ENCODE results near the gene VPS13D.

Gene VPS13D

DNA sequence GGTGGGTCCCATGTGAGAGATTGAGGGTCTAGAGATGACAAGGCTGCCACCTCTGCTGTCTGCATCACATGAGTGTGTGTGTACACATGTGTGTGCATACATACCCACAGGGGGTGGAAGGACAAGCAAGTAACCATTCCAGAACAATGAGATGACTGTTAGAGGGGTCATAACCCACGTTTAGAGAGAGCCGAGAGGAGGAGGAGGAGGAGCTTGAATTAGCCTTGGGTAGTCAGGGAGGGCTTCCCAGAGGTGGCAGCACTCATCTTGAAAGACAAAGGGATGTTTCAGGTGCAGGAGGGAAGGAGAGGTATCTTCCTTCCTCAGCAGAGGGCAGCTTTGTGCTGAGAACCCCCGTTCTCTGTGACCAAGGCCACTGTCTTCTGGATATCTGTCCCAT lies 41.7 kb upstream of the VPS13D start:
- Mint-ChIP-seq H3K4me3 (no peak overlapping the region), H3K36me3 (ENCODE audit: insufficient read depth) (peaks cover 33% of the 10 kb centered on the region), H3K27ac (ENCODE audit: low read depth) (peak overlapping the region; percentile 89), H3K9me3 (no peaks in the 10 kb centered on the region), H3K4me1 (peaks cover 78% of the 10 kb centered on the region), H3K27me3 (no peaks in the 10 kb centered on the region)
- DNase-seq (ENCODE audit: low spot score in 2 of 2) (no peak), ATAC-seq (replicated peaks; ENCODE audit: extremely low read depth, poor library complexity, severe bottlenecking) (no peak)

DNA sequence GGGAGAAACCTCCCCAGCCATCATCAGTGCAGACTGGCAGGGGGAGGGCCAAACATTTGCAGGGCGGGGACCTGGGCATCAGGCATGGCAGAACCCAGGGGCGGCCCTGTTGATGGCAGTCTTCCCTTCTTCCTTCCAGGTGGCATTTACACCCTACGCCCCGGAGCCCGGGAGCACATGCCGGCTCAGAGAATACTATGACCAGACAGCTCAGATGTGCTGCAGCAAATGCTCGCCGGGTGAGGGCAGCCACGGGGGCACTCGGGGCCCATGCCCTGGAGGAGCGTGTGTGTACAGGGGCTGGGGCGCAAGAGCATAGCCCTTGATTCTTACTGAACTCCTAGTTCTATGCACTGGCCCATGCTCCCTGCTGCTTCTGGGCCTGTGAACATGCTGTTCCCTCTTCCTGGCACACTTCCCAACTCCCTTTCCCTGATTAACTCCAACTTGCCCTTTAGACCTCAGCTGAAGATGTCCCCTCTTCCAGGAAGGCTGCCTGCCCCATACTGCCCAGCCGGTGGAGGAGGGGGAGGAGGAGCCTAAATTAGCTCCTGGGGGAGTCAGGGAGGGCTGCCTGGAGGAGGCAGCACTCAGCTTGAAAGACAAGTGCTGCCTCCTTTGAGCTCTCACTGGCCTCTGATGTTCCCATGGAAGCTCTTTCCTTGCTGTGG lies 41.0 kb upstream of the VPS13D start:
- Mint-ChIP-seq H3K4me1 (peaks cover 74% of the 10 kb centered on the region), H3K27me3 (no peaks in the 10 kb centered on the region), H3K4me3 (no peak overlapping the region), H3K36me3 (ENCODE audit: insufficient read depth) (peaks cover 34% of the 10 kb centered on the region), H3K27ac (ENCODE audit: low read depth) (peak overlapping the region; percentile 89), H3K9me3 (no peaks in the 10 kb centered on the region)
- DNase-seq (ENCODE audit: low spot score in 2 of 2) = no peak
- ATAC-seq (replicated peaks; ENCODE audit: extremely low read depth, poor library complexity, severe bottlenecking) = no peak

DNA sequence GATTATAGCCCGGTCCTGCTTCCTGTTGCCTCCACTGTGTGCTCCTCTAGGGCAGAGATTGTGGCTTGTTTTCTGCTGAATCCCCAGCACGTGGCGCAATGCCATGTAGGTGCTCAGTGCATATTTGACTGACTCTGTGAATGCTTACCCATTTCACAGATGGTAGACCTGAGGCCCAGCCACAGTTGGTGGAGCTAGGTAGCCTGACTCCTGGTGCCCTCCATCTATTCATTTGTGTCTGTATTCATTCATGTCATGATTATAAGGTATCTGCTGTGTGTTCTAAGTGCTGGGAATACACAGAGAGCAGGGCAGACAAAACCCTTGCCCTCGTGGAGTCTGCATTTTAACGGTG lies 40.5 kb upstream of the VPS13D start:
- no peak for DNase-seq (ENCODE audit: low spot score in 2 of 2)
- Mint-ChIP-seq H3K27ac (ENCODE audit: low read depth) (peak overlapping the region; percentile 78), H3K4me1 (peaks cover 74% of the 10 kb centered on the region), H3K9me3 (no peaks in the 10 kb centered on the region), H3K4me3 (peak overlapping the region; percentile 3), H3K36me3 (ENCODE audit: insufficient read depth) (peaks cover 39% of the 10 kb centered on the region), H3K27me3 (no peaks in the 10 kb centered on the region)
- ATAC-seq (replicated peaks; ENCODE audit: extremely low read depth, poor library complexity, severe bottlenecking) = no peak

DNA sequence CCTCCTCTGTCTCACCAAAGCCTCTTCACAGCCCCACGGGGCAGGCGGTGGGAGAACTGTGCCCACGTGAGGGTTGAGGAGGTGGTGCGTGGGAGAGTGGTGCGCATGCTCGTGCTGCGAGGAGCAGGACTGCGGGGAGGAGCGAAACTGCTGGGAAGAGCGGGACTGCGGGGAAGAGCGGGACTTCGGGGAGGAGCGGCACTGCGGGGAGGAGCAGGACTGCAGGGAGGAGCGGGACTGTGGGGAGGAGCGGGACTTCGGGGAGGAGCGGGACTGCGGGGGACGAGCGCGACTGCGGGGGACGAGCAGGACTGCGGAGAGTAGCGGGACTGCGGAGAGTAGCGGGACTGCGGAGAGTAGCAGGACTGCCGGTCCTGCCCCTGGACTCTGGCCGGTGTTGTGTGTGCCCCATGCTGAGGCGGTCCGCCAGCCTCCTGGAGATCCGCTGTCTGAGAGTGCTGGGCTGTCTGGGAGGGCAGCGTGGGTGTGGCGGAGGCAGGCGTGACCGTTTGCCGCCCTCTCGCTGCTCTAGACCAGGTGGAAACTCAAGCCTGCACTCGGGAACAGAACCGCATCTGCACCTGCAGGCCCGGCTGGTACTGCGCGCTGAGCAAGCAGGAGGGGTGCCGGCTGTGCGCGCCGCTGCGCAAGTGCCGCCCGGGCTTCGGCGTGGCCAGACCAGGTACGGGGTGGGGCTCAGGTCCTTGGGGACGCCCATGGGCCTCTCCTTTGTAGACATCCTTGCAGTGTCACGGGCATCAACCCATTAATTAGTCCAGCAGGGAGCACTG lies 38.4 kb upstream of the VPS13D start:
- no peak for ATAC-seq (replicated peaks; ENCODE audit: extremely low read depth, poor library complexity, severe bottlenecking)
- Mint-ChIP-seq H3K27me3 (no peaks in the 10 kb centered on the region), H3K27ac (ENCODE audit: low read depth) (peak overlapping the region; percentile 74), H3K9me3 (no peaks in the 10 kb centered on the region), H3K36me3 (ENCODE audit: insufficient read depth) (peaks cover 49% of the 10 kb centered on the region), H3K4me1 (peaks cover 66% of the 10 kb centered on the region), H3K4me3 (no peak overlapping the region)
- no peak for DNase-seq (ENCODE audit: low spot score in 2 of 2)

DNA sequence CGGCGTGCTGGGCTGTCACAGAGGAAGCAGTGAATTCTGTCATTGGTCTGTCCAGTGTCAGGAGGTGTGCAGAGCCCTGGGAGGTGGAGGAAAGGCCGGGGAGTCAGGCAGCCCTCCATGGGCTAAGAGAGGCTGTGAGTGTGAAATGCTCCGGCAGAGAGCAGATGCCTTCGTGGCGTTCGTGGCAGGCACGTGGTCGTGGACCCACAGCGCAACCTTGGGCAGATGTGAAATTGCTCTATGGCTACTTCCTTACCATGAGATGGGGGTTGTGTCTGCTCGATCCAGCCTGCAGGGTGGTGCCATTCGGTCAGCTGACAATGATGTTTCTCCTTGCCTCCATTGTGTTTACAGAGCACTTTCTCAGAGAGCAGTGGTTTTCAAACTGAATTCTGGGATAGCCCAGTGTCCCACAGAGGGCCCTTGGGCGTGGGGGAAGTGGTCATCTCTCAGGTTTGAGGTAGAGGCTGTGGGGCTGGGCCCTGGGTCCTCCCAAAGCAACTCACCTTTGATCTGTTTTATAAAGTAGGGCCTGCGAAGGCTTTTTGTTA lies 35.1 kb upstream of the VPS13D start:
- Mint-ChIP-seq H3K27ac (ENCODE audit: low read depth) (peak overlapping the region; percentile 74), H3K36me3 (ENCODE audit: insufficient read depth) (peaks cover 54% of the 10 kb centered on the region), H3K4me1 (peaks cover 34% of the 10 kb centered on the region), H3K4me3 (no peak overlapping the region), H3K27me3 (no peaks in the 10 kb centered on the region), H3K9me3 (no peaks in the 10 kb centered on the region)
- ATAC-seq (replicated peaks; ENCODE audit: extremely low read depth, poor library complexity, severe bottlenecking) = no peak
- no peak for DNase-seq (ENCODE audit: low spot score in 2 of 2)

DNA sequence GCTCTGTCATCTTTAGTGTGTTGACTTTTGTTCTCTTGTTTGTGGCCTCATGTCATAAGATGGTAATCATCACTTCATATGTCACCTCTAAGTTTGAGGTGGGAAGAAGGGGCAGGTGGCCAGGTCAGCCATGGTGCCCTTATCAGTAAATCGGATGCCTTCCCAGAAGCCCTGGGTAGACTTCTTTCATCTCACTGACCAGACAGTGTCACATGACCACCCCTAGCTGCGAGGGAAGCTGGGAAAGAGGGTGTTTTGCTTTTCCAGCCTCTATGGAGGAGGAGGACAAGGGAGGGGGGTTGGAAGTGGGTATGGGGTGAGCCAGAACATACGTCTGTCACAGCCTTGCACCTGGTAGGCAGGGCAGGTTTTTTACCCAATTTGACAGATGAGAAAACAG lies 34.4 kb upstream of the VPS13D start:
- H3K27me3 Mint-ChIP-seq = no peaks in the 10 kb centered on the region

DNA sequence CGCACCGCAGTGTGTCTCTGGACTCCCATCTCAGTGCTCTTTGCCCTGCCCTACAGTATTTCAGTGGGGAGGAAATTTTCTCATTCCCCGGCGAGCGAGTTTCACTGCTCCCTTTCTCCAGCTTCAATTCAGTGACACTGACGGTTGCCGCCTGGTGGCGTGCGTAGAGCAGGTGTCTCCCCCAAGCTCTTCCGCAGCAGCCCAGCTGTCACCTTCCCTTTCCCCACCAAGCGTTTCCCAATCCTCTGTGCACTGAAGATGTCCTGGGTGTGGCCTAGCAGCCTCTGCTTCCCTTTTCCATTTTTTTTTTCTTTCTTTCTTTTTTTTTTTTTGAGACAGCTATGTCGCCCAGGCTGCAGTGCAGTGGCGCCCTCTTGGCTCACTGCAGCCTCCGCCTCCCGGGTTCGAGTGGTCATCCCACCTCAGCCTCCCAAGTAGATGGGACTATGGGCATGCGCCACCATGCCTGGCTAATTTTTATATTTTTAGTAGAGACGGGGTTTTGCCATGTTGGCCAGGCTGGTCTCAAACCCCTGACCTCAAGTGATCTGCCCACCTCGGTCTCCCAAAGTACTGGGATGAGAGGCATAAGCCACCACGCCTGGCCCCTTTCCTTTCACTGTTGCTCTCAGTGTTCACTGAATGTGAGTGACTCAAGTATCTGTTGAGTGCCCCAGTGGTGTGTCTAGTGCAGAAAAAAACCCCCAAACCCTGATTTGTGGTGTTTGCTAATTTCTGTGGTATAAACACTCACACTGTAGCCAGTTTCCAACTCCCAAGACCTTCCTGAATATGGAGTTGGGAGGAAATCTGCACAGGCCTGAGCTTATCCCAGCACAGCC lies 33.0 kb upstream of the VPS13D start:
- ATAC-seq (replicated peaks; ENCODE audit: extremely low read depth, poor library complexity, severe bottlenecking) (no peak), DNase-seq (ENCODE audit: low spot score in 2 of 2) (no peak)
- no peaks in the 10 kb centered on the region for H3K9me3 Mint-ChIP-seq
- H3K4me3 Mint-ChIP-seq = no peak overlapping the region
- peaks cover 29% of the 10 kb centered on the region for H3K4me1 Mint-ChIP-seq
- H3K36me3 Mint-ChIP-seq (ENCODE audit: insufficient read depth) = peaks cover 48% of the 10 kb centered on the region
- H3K27me3 Mint-ChIP-seq = no peaks in the 10 kb centered on the region
- no peak overlapping the region for H3K27ac Mint-ChIP-seq (ENCODE audit: low read depth)

More for the DNA sequence above, 34.4 kb upstream of the VPS13D start:
- ATAC-seq (replicated peaks; ENCODE audit: extremely low read depth, poor library complexity, severe bottlenecking) (no peak), DNase-seq (ENCODE audit: low spot score in 2 of 2) (no peak)
- Mint-ChIP-seq H3K36me3 (ENCODE audit: insufficient read depth) (peaks cover 52% of the 10 kb centered on the region), H3K9me3 (no peaks in the 10 kb centered on the region), H3K4me1 (peaks cover 32% of the 10 kb centered on the region), H3K27ac (ENCODE audit: low read depth) (peak overlapping the region; percentile 74), H3K4me3 (no peak overlapping the region)

DNA sequence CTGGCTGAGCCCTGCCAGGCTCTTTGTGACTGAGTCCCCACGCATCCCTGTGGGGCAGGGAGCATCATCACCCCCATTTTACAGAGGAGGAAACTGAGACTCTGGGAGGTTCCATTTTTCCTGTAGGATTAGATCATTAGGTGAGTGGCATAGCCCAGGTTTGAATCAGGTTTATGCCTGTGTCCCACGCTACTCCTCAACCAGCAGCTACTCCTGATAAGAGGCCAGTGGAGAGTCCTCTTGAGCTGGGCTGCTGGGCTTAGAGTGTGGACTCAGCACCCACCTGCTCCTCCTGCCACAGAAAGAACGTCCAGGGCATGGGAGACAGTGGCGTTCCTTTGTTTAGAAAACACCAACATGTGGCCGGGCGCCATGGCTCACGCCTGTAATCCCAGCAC lies 32.3 kb upstream of the VPS13D start:
- Mint-ChIP-seq H3K4me1 (peaks cover 34% of the 10 kb centered on the region), H3K36me3 (ENCODE audit: insufficient read depth) (peaks cover 46% of the 10 kb centered on the region), H3K4me3 (no peak overlapping the region), H3K27me3 (no peaks in the 10 kb centered on the region), H3K9me3 (no peaks in the 10 kb centered on the region), H3K27ac (ENCODE audit: low read depth) (no peak overlapping the region)
- ATAC-seq (replicated peaks; ENCODE audit: extremely low read depth, poor library complexity, severe bottlenecking) (no peak), DNase-seq (ENCODE audit: low spot score in 2 of 2) (no peak)

DNA sequence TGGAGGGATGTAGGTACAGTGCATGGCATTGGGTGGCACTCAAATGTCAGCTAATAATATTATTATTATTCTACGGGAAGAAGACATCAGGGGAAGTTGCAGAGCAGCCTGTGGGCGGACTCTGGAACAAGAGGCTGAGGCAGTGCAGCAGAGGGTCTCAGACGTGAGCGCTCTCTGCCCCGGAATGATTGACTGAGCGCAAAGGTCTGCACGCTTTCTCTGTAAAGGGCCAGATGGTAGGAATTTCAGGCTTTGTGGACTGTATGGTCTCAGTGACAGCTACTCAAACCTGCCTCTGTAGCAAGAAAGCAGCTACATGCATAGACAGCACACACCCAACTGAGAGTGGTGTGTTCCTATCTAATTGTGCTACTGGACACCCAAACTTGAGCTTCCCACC lies 29.6 kb upstream of the VPS13D start:
- H3K4me3 Mint-ChIP-seq = no peak overlapping the region
- H3K4me1 Mint-ChIP-seq = peaks cover 43% of the 10 kb centered on the region
- H3K27ac Mint-ChIP-seq (ENCODE audit: low read depth) = no peak overlapping the region
- H3K27me3 Mint-ChIP-seq = no peaks in the 10 kb centered on the region
- H3K36me3 Mint-ChIP-seq (ENCODE audit: insufficient read depth) = peaks cover 36% of the 10 kb centered on the region
- no peaks in the 10 kb centered on the region for H3K9me3 Mint-ChIP-seq
- no peak for ATAC-seq (replicated peaks; ENCODE audit: extremely low read depth, poor library complexity, severe bottlenecking)
- no peak for DNase-seq (ENCODE audit: low spot score in 2 of 2)

DNA sequence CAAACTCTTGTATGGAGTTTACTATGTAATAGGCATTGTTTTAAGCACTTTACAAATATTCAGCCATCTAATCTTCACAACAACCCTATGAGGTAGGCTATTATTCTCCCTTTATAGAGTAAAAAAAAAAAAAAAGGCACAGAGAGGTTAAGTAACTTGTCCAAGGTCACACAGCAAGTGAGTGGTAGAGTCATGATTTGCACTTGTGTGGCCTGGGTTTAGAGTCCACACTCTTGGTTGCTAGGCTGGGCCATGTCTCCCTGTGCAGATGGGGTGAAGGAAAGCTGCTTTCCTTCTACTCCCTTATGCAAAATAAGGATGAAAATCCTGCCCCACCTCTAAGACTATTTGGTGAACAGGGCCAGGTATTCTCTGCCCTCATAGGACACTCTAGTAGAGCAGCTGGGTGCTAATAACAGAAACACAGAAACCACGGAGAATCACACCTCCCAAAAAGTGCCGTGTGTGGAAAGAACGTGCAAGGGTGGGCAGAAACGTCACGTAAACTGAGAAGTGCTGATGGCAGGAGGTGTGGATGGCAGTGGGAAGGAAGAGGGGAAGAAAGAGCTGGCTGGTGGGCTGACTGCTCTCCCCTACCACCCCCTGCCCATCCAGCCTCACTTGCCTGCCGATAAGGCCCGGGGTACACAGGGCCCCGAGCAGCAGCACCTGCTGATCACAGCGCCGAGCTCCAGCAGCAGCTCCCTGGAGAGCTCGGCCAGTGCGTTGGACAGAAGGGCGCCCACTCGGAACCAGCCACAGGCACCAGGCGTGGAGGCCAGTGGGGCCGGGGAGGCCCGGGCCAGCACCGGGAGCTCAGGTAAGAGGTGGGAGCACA lies 28.3 kb upstream of the VPS13D start:
- DNase-seq (ENCODE audit: low spot score in 2 of 2) (peak in 1 of 2 donors; percentile 53), ATAC-seq (replicated peaks; ENCODE audit: extremely low read depth, poor library complexity, severe bottlenecking) (peak; percentile 92)
- Mint-ChIP-seq H3K27ac (ENCODE audit: low read depth) (peak overlapping the region; percentile 84), H3K4me1 (peaks cover 45% of the 10 kb centered on the region), H3K4me3 (peak overlapping the region; percentile 47), H3K27me3 (no peaks in the 10 kb centered on the region), H3K9me3 (no peaks in the 10 kb centered on the region), H3K36me3 (ENCODE audit: insufficient read depth) (peaks cover 32% of the 10 kb centered on the region)

DNA sequence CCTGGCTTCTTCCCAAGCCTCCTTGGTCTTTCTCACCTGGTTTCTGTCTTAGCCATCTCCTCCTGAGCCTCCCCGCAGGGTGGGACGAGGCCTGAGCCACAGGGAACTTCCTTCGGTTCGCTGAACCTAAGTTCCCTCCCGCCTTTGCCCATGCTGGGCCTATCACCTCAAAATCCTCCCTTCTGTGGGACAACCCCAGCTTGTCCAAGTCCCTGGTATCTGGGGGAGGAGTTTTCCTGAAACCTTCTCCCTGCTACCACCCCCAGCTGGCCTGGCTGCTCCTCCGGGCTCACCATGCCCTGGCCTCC lies 27.7 kb upstream of the VPS13D start:
- Mint-ChIP-seq H3K36me3 (ENCODE audit: insufficient read depth) (peaks cover 29% of the 10 kb centered on the region), H3K4me3 (peak overlapping the region; percentile 51)

DNA sequence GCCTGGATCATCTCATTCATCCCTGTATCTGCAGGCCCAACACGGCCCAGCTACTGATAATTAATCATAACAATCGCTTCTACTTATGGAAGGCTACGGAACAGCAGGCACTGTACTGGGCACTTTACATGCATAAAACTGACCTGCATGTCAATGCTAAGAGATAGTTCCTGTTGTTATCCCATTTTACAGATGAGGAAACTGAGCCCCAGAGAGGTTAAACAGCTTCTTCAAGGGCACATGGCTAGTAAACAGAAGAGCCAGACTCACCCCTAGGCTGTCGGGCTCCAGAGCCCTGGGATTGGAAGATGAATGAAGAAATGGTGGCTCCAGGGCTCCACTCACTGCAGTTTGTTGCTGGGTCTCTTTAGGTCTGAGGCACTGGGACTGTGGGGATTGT lies 27.3 kb upstream of the VPS13D start:
- peaks cover 27% of the 10 kb centered on the region for H3K36me3 Mint-ChIP-seq (ENCODE audit: insufficient read depth)
- no peaks in the 10 kb centered on the region for H3K27me3 Mint-ChIP-seq
- no peak for ATAC-seq (replicated peaks; ENCODE audit: extremely low read depth, poor library complexity, severe bottlenecking)
- H3K4me1 Mint-ChIP-seq = peaks cover 45% of the 10 kb centered on the region
- no peak for DNase-seq (ENCODE audit: low spot score in 2 of 2)
- H3K4me3 Mint-ChIP-seq = peak overlapping the region; percentile 51
- peak overlapping the region; percentile 84 for H3K27ac Mint-ChIP-seq (ENCODE audit: low read depth)
- no peaks in the 10 kb centered on the region for H3K9me3 Mint-ChIP-seq

More for the DNA sequence above, 27.7 kb upstream of the VPS13D start:
- Mint-ChIP-seq H3K9me3 (no peaks in the 10 kb centered on the region), H3K27me3 (no peaks in the 10 kb centered on the region), H3K27ac (ENCODE audit: low read depth) (peak overlapping the region; percentile 84), H3K4me1 (peaks cover 45% of the 10 kb centered on the region)
- ATAC-seq (replicated peaks; ENCODE audit: extremely low read depth, poor library complexity, severe bottlenecking) (no peak), DNase-seq (ENCODE audit: low spot score in 2 of 2) (no peak)
